ENCODE results near the gene CASP7.
A peak's percentile ranks its signal among the peaks of the same experiment; 100 is the strongest.

Gene CASP7

DNA sequence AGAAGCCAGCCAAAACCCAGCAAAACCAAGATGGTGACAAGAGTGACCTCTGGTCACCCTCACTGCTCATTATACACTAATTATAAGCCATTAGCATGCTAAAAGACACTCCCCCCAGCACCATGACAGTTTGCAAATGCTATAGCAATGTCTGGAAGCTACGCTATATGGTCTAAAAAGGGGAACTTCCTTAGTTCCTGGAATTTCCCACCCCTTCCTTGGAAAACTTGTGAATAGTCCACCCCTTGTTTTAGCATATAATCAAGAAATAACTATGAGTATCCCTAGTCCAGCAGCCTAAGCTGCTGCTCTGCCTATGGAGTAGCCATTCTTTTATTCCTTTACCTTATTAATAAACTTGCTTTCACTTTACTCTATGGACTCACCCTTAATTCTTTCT lies 16.0 kb downstream of the CASP7 start:
- H3K27me3 ChIP-seq: no peaks in the 10 kb centered on the region
- peaks cover 7% of the 10 kb centered on the region; the same call in 1 of the 2 replicates for H3K36me3 ChIP-seq
- DNase-seq: no peak
- no peaks in the 10 kb centered on the region for H3K4me1 ChIP-seq
- no peak overlapping the region for H3K4me3 ChIP-seq (ENCODE audit: low read depth, low read length)
- H3K9me3 ChIP-seq: no peaks in the 10 kb centered on the region
- TF ChIP-seq, protein P1, sequence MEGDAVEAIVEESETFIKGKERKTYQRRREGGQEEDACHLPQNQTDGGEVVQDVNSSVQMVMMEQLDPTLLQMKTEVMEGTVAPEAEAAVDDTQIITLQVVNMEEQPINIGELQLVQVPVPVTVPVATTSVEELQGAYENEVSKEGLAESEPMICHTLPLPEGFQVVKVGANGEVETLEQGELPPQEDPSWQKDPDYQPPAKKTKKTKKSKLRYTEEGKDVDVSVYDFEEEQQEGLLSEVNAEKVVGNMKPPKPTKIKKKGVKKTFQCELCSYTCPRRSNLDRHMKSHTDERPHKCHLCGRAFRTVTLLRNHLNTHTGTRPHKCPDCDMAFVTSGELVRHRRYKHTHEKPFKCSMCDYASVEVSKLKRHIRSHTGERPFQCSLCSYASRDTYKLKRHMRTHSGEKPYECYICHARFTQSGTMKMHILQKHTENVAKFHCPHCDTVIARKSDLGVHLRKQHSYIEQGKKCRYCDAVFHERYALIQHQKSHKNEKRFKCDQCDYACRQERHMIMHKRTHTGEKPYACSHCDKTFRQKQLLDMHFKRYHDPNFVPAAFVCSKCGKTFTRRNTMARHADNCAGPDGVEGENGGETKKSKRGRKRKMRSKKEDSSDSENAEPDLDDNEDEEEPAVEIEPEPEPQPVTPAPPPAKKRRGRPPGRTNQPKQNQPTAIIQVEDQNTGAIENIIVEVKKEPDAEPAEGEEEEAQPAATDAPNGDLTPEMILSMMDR (IDR thresholded peaks at IDR 0.05; ENCODE audit: low read depth, low read length): no peak

DNA sequence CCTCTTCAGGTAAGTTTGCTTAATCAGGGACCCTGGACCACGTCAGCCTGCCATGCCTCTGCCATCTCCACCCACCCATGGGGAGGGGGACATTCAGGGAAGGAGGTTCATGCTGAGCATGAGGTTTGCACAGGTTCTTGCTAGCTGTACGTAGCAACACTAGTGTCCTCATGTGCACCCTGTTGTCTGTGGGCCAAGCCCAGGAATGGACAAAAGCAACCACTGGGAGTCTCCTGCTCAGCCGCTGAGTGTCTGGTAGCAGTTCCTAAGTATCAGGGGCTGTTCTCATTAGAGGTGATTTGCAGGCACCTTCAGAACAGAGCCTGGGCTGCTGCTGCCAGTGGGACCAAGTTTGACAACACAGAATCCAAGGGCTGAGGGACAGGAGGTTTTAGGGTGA lies 17.9 kb downstream of the CASP7 start:
- Histone ChIP-seq H3K9me3 (no peaks in the 10 kb centered on the region), H3K4me1 (no peaks in the 10 kb centered on the region), H3K36me3 (peaks cover 4% of the 10 kb centered on the region; the same call in 1 of the 2 replicates), H3K4me3 (ENCODE audit: low read depth, low read length) (no peak overlapping the region), H3K27me3 (no peaks in the 10 kb centered on the region)
- TF ChIP-seq, protein P1 (IDR thresholded peaks at IDR 0.05; ENCODE audit: low read depth, low read length): no peak
- no peak for DNase-seq

DNA sequence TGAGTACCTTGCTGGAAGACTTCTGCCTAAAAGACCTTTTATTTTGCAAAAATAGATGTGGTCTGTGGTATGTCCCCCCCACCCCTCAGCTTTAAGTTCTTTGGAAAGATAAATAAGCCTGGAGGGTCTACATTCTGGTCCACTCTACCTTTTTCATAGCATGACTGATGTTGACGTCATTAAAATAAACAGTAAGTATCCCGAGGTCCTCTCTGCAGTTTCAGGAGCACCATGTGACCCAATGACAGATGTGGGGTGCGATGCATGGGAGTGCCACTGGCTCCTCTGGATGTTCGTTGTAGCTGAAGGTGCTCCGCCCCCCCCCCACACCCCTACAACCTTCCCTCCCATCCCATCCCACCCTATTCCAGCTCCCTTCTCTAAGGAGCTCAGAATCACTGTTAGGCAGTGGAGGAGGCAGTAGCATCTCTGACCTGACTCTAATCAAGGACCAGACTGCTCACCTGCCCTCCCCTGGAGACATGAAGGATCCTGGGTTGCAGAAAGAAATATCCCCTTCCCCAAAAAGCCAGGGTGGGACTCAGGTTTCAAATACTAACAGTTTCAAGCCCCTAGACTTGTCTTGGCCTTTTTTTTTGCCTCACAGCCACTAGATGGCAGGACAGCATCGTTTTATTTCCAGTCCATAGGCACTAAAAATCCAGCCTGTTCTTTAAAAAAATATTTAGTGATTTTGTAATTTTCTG lies 25.1 kb downstream of the CASP7 start:
- no peaks in the 10 kb centered on the region for H3K4me1 ChIP-seq
- no peaks in the 10 kb centered on the region for H3K27me3 ChIP-seq
- no peaks in the 10 kb centered on the region for H3K9me3 ChIP-seq
- no peaks in the 10 kb centered on the region for H3K36me3 ChIP-seq
- TF ChIP-seq, protein P1 (IDR thresholded peaks at IDR 0.05; ENCODE audit: low read depth, low read length): peak; percentile 74
- peak; percentile 32 for DNase-seq
- no peak overlapping the region for H3K4me3 ChIP-seq (ENCODE audit: low read depth, low read length)

DNA sequence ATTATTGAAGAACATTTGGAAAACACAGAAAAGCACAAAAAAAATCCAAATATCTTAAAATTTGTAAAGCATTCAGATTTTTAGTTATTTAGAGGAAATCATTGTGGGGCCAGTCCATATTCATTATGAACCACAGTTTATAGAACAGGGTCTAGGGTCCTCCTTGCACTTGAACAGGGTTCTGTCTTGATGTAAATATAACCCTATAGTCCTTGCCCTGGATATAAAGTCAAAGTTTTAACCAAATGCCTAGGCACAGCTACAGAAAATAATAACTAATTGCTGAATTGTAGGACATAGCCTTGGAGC lies 25.6 kb downstream of the CASP7 start:
- TF ChIP-seq, protein P1 (IDR thresholded peaks at IDR 0.05; ENCODE audit: low read depth, low read length): no peak
- Histone ChIP-seq H3K4me3 (ENCODE audit: low read depth, low read length) (no peak overlapping the region), H3K36me3 (no peaks in the 10 kb centered on the region), H3K4me1 (no peaks in the 10 kb centered on the region), H3K9me3 (no peaks in the 10 kb centered on the region), H3K27me3 (no peaks in the 10 kb centered on the region)
- DNase-seq: no peak

DNA sequence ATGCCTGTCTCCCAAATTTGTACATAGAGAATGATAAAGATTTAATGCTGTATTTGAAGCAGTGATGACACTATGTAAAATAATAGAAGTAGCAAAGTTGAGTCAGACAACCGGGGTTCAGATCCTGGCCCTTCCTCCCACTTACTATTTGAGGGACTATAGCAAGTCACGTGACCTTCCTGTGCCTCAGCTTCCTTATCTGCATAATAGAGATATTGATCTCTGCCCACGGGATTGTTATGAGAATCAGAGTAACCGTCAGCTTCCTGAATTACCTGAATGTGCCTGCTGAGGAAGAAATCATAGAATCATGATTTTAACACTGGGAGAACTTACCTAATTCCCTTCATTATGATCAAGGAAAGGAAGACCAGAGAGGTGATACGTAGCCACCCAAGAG lies 26.9 kb downstream of the CASP7 start:
- no peaks in the 10 kb centered on the region for H3K27me3 ChIP-seq
- H3K36me3 ChIP-seq: no peaks in the 10 kb centered on the region
- H3K4me1 ChIP-seq: no peaks in the 10 kb centered on the region
- DNase-seq: no peak
- H3K9me3 ChIP-seq: no peaks in the 10 kb centered on the region
- H3K4me3 ChIP-seq (ENCODE audit: low read depth, low read length): no peak overlapping the region
- TF ChIP-seq, protein P1 (IDR thresholded peaks at IDR 0.05; ENCODE audit: low read depth, low read length): no peak

DNA sequence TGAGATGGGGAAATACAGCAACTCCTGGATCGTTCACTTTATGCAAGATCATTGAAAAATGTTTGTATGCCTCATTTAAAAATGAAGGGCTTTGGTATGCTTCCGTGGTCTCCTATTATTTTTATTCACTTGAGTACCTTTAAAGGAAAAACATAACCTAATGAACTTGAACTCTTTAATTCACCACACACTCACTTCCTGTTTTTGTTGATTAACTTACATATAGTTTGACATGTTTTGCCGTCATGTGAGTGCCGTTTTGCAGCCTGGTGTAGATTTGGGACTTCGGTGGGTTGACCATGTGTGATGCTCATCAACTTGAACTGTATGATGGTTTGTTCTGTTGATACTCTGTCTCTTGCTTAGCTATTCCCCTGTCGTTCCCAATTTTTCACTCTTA lies 28.9 kb downstream of the CASP7 start:
- no peak overlapping the region for H3K4me3 ChIP-seq (ENCODE audit: low read depth, low read length)
- no peaks in the 10 kb centered on the region for H3K36me3 ChIP-seq
- TF ChIP-seq, protein P1 (IDR thresholded peaks at IDR 0.05; ENCODE audit: low read depth, low read length): no peak
- H3K9me3 ChIP-seq: no peaks in the 10 kb centered on the region
- no peaks in the 10 kb centered on the region for H3K4me1 ChIP-seq
- H3K27me3 ChIP-seq: no peaks in the 10 kb centered on the region
- DNase-seq: no peak
